SK-N-MC (cell line): ENCODE results near the gene PRKACB.

ENCODE experiments used
- DNase-seq: peaks from one replicate; pipeline ENCODE4 v3.0.0-alpha.2; 2011; ENCODE audit warnings: low read depth, low spot score
- H3K27ac ChIP-seq: fragments of 200-600 bp; sonication (generic); 2 replicates; pipeline ENCODE4 v1.5.1; 2016; ENCODE audit warnings: mixed run types
- H3K36me3 ChIP-seq: fragments of 200-600 bp; sonication (generic); 2 replicates; pipeline ENCODE4 v1.6.1; 2017; ENCODE audit warnings: antibody characterized with exemption, low read length, mixed read lengths; ENCODE audit not compliant: insufficient read depth
- H3K4me3 ChIP-seq: fragments of 200-600 bp; sonication (generic); 2 replicates; pipeline ENCODE4 v1.5.1; 2016
- H3K9ac ChIP-seq: fragments of 200-600 bp; sonication (generic); 2 replicates; pipeline ENCODE4 v1.8.0; 2017; ENCODE audit warnings: mixed run types, mixed read lengths; ENCODE audit not compliant: insufficient read length
- H3K9me3 ChIP-seq: fragments of 200-600 bp; sonication (generic); 2 replicates; pipeline ENCODE4 v1.6.1; 2017; ENCODE audit warnings: low read depth, mild to moderate bottlenecking, antibody characterized with exemption, low read length, moderate library complexity, mixed read lengths
- EZH2 ChIP-seq: fragments of 200-600 bp; sonication (generic); IDR thresholded peaks from one replicate; pipeline ENCODE4 v1.6.1; 2017; ENCODE audit warnings: antibody characterized with exemption
- FOXP2 ChIP-seq: optimal IDR thresholded peaks from 2 replicates; pipeline ENCODE3; 2011; ENCODE audit warnings: mild to moderate bottlenecking, moderate library complexity; ENCODE audit not compliant: insufficient read depth; ENCODE audit errors: extremely low read length, control extremely low read depth
- POLR2AphosphoS5 ChIP-seq: IDR thresholded peaks from 2 replicates; pipeline ENCODE4 v1.6.1; 2012; ENCODE audit warnings: mild to moderate bottlenecking, low read depth, low read length, borderline replicate concordance

PRKACB gene

DNA sequence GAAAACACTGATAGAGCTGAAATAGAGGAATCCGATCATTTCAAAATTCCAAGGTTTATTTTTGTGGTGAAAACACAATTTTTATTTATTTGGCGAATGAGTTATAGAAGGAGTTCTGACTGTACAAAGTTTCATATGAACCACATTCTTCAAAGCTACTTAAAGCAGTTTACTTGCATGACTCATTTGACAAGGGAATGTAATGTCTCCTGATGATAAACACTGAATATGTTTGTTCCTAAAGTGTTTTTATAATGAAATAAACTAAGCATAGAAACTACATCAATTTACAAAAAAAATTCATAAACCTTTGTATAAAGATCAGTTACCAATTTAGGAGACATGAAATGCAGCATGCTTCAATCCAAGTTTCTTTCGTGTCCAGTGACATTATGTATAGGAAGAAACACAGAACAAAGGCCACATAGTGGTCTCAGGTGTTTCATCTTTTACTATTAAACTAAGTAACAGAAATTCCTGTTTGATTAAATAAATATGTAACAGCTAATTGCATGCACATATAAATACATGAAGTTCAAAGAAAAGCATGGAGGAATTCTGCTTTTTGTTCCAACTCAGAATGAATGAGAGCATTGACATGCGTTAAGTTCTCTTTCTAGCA is 2.5 kb downstream of the PRKACB start:
- no peaks in the 10 kb centered on the region for H3K9me3 ChIP-seq
- DNase-seq, result no peak

GRCh38 chr1:84148758-84149157 is 4.7 kb downstream of the PRKACB start:
- no peaks in the 10 kb centered on the region for H3K36me3 ChIP-seq
- no peak overlapping the region for H3K4me3 ChIP-seq
- TF ChIP-seq POLR2AphosphoS5, result no peak
- no peak overlapping the region for H3K9ac ChIP-seq
- H3K9me3 ChIP-seq, result no peaks in the 10 kb centered on the region
- no peak overlapping the region for H3K27ac ChIP-seq
- DNase-seq, result no peak

More for the DNA sequence above, 2.5 kb downstream of the PRKACB start:
- no peak for TF ChIP-seq FOXP2
- TF ChIP-seq POLR2AphosphoS5, result no peak
- no peak for TF ChIP-seq EZH2
- Histone ChIP-seq H3K4me3 (no peak overlapping the region), H3K27ac (no peak overlapping the region), H3K9ac (no peak overlapping the region), H3K36me3 (no peaks in the 10 kb centered on the region)

DNA sequence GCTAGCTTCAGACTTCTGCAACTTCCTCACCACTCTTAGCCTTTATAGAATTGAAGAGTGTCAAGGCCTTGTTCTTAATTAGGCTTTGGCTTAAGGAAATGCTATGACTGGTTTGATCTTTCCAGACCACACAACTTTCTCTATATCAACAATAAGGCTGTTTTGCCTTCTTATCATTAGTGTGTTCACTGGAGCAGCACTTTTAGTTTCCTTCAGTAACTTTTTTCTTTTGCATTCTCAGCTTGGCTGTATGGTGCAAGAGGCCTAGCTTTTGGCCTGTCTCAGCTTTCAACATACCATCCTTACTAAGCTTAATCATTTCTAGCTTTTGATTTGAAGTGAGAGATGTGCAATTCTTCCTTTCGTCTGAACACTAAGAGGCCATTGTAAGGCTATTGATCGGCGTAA is 8.6 kb downstream of the PRKACB start:
- H3K9ac ChIP-seq, result no peak overlapping the region
- TF ChIP-seq POLR2AphosphoS5, result no peak
- no peak for TF ChIP-seq EZH2
- TF ChIP-seq FOXP2, result no peak
- no peak overlapping the region for H3K4me3 ChIP-seq
- H3K36me3 ChIP-seq, result no peaks in the 10 kb centered on the region
- H3K27ac ChIP-seq, result no peak overlapping the region
- no peaks in the 10 kb centered on the region for H3K9me3 ChIP-seq
- no peak for DNase-seq

GRCh38 chr1:84155517-84155916 is 11.4 kb downstream of the PRKACB start:
- no peak for DNase-seq
- Histone ChIP-seq H3K36me3 (no peaks in the 10 kb centered on the region), H3K27ac (no peak overlapping the region)

GRCh38 chr1:84156210-84156621 is 12.1 kb downstream of the PRKACB start:
- no peak overlapping the region for H3K27ac ChIP-seq
- H3K36me3 ChIP-seq, result no peaks in the 10 kb centered on the region
- TF ChIP-seq FOXP2 (no peak), POLR2AphosphoS5 (no peak), EZH2 (no peak)
- H3K9me3 ChIP-seq, result no peaks in the 10 kb centered on the region
- H3K9ac ChIP-seq, result no peak overlapping the region
- no peak overlapping the region for H3K4me3 ChIP-seq
- no peak for DNase-seq

More at GRCh38 chr1:84155517-84155916, 11.4 kb downstream of the PRKACB start:
- Histone ChIP-seq H3K9me3 (no peaks in the 10 kb centered on the region), H3K9ac (no peak overlapping the region), H3K4me3 (no peak overlapping the region)
- TF ChIP-seq POLR2AphosphoS5 (no peak), EZH2 (no peak), FOXP2 (no peak)

DNA sequence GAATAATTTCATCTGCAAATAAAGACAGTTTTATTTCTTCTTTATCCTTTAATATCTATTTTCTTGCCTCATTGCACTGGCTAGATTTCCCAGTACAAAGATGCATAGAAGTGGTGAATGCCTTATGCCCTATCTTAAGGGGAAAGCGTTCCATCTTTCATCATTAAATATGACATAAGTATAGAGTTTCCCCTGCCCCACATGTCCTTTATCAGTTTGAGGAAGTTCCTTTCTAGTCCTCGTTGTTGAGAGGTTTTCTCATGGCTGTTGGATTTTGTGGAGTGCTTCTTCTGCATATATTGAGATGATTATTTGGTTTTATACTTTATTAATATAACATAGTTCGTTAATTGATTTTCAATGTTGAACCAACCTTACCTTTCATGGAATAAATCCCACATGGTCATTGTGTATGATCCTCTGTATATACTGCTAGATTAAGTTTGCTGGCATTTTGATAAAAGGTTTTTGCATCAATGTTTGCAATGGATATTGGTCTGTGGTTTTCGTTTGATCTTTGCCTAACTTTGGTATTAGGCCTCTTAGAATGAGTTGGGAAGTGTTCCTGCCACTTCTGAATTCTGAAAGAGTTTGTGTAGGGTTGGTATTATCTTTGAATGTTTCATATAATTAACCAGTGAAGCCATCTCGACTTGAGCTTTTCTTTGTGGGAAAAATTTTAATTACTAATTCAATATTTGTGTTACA is 15.6 kb downstream of the PRKACB start:
- no peak for TF ChIP-seq POLR2AphosphoS5
- DNase-seq, result no peak
- H3K27ac ChIP-seq, result no peak overlapping the region
- no peak overlapping the region for H3K4me3 ChIP-seq
- no peak overlapping the region for H3K9ac ChIP-seq
- H3K36me3 ChIP-seq, result no peaks in the 10 kb centered on the region
- no peaks in the 10 kb centered on the region for H3K9me3 ChIP-seq

- Histone ChIP-seq H3K36me3 (no peaks in the 10 kb centered on the region), H3K9me3 (no peaks in the 10 kb centered on the region), H3K27ac (no peak overlapping the region), H3K9ac (no peak overlapping the region), H3K4me3 (no peak overlapping the region)
- TF ChIP-seq FOXP2, result no peak
- no peak for TF ChIP-seq POLR2AphosphoS5
- no peak for TF ChIP-seq EZH2
- DNase-seq, result no peak
Observed at GRCh38 chr1:84162295-84162694, 18.2 kb downstream of the PRKACB start.

- Histone ChIP-seq H3K36me3 (no peaks in the 10 kb centered on the region), H3K4me3 (no peak overlapping the region), H3K9ac (no peak overlapping the region), H3K9me3 (no peaks in the 10 kb centered on the region), H3K27ac (no peak overlapping the region)
- no peak for TF ChIP-seq FOXP2
- TF ChIP-seq EZH2, result no peak
- TF ChIP-seq POLR2AphosphoS5, result no peak
- no peak for DNase-seq
Observed at GRCh38 chr1:84163123-84163931, 19.3 kb downstream of the PRKACB start.

- Histone ChIP-seq H3K27ac (no peak overlapping the region), H3K9ac (no peak overlapping the region), H3K4me3 (no peak overlapping the region), H3K9me3 (no peaks in the 10 kb centered on the region), H3K36me3 (no peaks in the 10 kb centered on the region)
- DNase-seq, result no peak
- TF ChIP-seq FOXP2 (no peak), POLR2AphosphoS5 (no peak), EZH2 (no peak)
Observed at GRCh38 chr1:84164161-84164560, 20.1 kb downstream of the PRKACB start.
